A549 (cell line): ENCODE data around the gene SCAF8.

Experiments
- KDM1A ChIP-seq: fragments of 200-600 bp; sonication (generic); IDR thresholded peaks from 2 replicates; pipeline ENCODE4 v1.6.1; 2016; ENCODE audit warnings: low read depth, mild to moderate bottlenecking
- KDM5A ChIP-seq: fragments of 200-600 bp; sonication (generic); IDR thresholded peaks from 2 replicates; pipeline ENCODE4 v1.6.1; 2016; ENCODE audit warnings: antibody characterized with exemption, mild to moderate bottlenecking
- MAX ChIP-seq: IDR thresholded peaks from 2 replicates; pipeline ENCODE4 v1.6.1; 2012
- POLR2A ChIP-seq: IDR thresholded peaks from 2 replicates; pipeline ENCODE4 v1.6.1; 2012; ENCODE audit warnings: mild to moderate bottlenecking, low read length
- RAD21 ChIP-seq, 2 experiments: fragments of >200 bp in 1 of 2; sonication (Bioruptor Twin) in 1 of 2; formaldehyde crosslinking in 1 of 2; IDR thresholded peaks in 1 of 2; conservative IDR thresholded peaks in 1 of 2; 2 replicates in 1 of 2; 3 replicates in 1 of 2; pipeline ENCODE4 v1.6.1; 2012 to 2018; ENCODE audit warnings: inconsistent platforms in 1 of 2
- SMC3 ChIP-seq: fragments of >200 bp; sonication (Bioruptor Twin); formaldehyde crosslinking; IDR thresholded peaks from 3 replicates; pipeline ENCODE4 v1.6.1; 2018; ENCODE audit warnings: inconsistent platforms
- SREBF2 ChIP-seq: fragments of 450-650 bp; IDR thresholded peaks from 2 replicates; pipeline ENCODE4 v1.6.1; 2014; ENCODE audit warnings: mild to moderate bottlenecking, moderate library complexity
- USF2 ChIP-seq: fragments of 450-650 bp; IDR thresholded peaks from 2 replicates; pipeline ENCODE4 v1.6.1; 2014; ENCODE audit warnings: antibody characterized with exemption
- TF ChIP-seq, protein P1 (sequence below): fragments of 200-600 bp; sonication (generic); IDR thresholded peaks from 2 replicates; pipeline ENCODE4 v1.6.1; 2016; ENCODE audit warnings: antibody characterized with exemption, mild to moderate bottlenecking, moderate library complexity
- TF ChIP-seq, protein P2 (sequence below): fragments of >200 bp; sonication (Bioruptor Twin); formaldehyde crosslinking; IDR thresholded peaks from 3 replicates; pipeline ENCODE4 v1.5.1; 2016

- no peak for TF ChIP-seq SMC3
- TF ChIP-seq POLR2A, result no peak
- TF ChIP-seq, protein P1, sequence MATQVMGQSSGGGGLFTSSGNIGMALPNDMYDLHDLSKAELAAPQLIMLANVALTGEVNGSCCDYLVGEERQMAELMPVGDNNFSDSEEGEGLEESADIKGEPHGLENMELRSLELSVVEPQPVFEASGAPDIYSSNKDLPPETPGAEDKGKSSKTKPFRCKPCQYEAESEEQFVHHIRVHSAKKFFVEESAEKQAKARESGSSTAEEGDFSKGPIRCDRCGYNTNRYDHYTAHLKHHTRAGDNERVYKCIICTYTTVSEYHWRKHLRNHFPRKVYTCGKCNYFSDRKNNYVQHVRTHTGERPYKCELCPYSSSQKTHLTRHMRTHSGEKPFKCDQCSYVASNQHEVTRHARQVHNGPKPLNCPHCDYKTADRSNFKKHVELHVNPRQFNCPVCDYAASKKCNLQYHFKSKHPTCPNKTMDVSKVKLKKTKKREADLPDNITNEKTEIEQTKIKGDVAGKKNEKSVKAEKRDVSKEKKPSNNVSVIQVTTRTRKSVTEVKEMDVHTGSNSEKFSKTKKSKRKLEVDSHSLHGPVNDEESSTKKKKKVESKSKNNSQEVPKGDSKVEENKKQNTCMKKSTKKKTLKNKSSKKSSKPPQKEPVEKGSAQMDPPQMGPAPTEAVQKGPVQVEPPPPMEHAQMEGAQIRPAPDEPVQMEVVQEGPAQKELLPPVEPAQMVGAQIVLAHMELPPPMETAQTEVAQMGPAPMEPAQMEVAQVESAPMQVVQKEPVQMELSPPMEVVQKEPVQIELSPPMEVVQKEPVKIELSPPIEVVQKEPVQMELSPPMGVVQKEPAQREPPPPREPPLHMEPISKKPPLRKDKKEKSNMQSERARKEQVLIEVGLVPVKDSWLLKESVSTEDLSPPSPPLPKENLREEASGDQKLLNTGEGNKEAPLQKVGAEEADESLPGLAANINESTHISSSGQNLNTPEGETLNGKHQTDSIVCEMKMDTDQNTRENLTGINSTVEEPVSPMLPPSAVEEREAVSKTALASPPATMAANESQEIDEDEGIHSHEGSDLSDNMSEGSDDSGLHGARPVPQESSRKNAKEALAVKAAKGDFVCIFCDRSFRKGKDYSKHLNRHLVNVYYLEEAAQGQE, result no peak
- no peak for TF ChIP-seq KDM1A
- TF ChIP-seq, protein P2, sequence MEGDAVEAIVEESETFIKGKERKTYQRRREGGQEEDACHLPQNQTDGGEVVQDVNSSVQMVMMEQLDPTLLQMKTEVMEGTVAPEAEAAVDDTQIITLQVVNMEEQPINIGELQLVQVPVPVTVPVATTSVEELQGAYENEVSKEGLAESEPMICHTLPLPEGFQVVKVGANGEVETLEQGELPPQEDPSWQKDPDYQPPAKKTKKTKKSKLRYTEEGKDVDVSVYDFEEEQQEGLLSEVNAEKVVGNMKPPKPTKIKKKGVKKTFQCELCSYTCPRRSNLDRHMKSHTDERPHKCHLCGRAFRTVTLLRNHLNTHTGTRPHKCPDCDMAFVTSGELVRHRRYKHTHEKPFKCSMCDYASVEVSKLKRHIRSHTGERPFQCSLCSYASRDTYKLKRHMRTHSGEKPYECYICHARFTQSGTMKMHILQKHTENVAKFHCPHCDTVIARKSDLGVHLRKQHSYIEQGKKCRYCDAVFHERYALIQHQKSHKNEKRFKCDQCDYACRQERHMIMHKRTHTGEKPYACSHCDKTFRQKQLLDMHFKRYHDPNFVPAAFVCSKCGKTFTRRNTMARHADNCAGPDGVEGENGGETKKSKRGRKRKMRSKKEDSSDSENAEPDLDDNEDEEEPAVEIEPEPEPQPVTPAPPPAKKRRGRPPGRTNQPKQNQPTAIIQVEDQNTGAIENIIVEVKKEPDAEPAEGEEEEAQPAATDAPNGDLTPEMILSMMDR, result no peak
- TF ChIP-seq RAD21 (conservative IDR thresholded peaks at IDR 0.05 in 1 of 2, IDR thresholded peaks at IDR 0.05 in 1 of 2), result no peak
- no peak for TF ChIP-seq KDM5A
- TF ChIP-seq SREBF2, result no peak
- no peak for TF ChIP-seq MAX
- no peak for TF ChIP-seq USF2
Measured at GRCh38 chr6:154768280-154768679, 35.1 kb downstream of the SCAF8 start.
